GM19035 (cell line): ENCODE measurements around the gene KIF27.
"Not testable (repeated sequence)": the region's sequence is repeated elsewhere in the genome, so short reads cannot be mapped to it uniquely, and the experiment has no call there.

ENCODE experiments used
- ATAC-seq: cut with Tn5 transposase; IDR thresholded peaks from one replicate; pipeline ENCODE4 v1.9.1; 2021; ENCODE audit not compliant: unreplicated experiment

The KIF27 gene, protein sequence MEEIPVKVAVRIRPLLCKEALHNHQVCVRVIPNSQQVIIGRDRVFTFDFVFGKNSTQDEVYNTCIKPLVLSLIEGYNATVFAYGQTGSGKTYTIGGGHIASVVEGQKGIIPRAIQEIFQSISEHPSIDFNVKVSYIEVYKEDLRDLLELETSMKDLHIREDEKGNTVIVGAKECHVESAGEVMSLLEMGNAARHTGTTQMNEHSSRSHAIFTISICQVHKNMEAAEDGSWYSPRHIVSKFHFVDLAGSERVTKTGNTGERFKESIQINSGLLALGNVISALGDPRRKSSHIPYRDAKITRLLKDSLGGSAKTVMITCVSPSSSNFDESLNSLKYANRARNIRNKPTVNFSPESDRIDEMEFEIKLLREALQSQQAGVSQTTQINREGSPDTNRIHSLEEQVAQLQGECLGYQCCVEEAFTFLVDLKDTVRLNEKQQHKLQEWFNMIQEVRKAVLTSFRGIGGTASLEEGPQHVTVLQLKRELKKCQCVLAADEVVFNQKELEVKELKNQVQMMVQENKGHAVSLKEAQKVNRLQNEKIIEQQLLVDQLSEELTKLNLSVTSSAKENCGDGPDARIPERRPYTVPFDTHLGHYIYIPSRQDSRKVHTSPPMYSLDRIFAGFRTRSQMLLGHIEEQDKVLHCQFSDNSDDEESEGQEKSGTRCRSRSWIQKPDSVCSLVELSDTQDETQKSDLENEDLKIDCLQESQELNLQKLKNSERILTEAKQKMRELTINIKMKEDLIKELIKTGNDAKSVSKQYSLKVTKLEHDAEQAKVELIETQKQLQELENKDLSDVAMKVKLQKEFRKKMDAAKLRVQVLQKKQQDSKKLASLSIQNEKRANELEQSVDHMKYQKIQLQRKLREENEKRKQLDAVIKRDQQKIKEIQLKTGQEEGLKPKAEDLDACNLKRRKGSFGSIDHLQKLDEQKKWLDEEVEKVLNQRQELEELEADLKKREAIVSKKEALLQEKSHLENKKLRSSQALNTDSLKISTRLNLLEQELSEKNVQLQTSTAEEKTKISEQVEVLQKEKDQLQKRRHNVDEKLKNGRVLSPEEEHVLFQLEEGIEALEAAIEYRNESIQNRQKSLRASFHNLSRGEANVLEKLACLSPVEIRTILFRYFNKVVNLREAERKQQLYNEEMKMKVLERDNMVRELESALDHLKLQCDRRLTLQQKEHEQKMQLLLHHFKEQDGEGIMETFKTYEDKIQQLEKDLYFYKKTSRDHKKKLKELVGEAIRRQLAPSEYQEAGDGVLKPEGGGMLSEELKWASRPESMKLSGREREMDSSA (N-terminal part only)

DNA sequence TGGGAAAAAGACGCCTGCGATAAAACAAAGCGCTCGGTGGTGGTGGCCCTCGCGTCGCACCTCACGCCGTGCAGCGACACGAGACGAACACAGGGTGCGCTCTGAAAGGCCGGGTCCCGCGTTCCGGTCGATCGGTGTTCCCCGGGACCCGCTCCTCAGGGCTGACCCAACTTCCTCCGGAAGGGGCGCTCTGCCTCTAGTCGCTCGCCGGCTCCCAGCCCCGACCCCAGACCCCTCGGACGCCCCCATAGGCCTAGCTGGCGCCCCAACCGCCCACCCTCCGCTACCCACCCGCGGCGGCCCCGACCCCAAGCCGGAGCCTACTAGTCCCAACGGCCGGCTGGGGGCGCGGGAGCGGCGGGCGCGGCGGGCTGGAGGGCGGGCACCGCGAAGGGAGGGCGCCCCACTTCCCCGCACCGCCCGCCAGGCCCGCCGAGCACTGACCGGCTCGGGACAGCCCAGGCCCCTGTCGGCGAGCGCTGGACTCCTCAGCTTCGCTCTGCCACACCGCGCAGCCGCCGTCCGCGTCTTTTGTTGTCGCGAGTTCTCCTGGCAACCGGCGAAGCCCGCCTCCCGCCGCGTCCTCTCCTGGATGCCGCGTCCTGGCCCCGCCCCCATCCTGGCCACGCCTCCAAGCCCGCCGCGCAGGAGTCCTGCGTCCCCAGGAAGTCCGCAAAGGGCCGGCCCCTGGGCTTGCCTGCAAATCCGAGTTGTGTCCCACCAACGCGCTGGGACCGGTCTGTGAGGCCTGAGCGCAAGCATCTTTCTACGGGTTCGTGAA is at the start of gene KIF27:
Gene KIF27 (minus strand): TSS at position 506 of the 781 bp plus-strand sequence. CDS start 5,841 bp downstream, outside the sequence.
- peak; percentile 91 for ATAC-seq

- no peak for ATAC-seq
Measured at GRCh38 chr9:83969602-83970001, 48.4 kb upstream of the KIF27 start.

GRCh38 chr9:83967073-83967472 is 45.8 kb upstream of the KIF27 start:
- ATAC-seq = no peak

DNA sequence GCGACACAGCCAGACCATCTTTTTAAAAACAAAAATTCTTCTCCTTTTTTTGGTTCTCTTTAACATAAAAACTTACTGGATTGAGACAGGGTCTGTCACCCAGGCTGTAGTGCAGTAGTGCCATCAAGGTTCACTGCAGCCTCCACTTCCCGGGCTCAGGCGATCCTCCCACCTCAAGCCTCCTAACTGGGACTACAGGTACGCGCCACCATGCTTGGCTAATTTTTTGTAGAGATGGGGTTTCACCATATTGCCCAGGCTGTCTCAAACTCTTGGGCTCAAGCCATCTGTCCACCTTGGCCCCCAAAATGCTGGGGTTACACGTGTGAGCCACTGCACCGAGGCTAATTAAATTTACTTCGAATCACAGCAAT is 45.0 kb upstream of the KIF27 start:
- ATAC-seq = no peak

DNA sequence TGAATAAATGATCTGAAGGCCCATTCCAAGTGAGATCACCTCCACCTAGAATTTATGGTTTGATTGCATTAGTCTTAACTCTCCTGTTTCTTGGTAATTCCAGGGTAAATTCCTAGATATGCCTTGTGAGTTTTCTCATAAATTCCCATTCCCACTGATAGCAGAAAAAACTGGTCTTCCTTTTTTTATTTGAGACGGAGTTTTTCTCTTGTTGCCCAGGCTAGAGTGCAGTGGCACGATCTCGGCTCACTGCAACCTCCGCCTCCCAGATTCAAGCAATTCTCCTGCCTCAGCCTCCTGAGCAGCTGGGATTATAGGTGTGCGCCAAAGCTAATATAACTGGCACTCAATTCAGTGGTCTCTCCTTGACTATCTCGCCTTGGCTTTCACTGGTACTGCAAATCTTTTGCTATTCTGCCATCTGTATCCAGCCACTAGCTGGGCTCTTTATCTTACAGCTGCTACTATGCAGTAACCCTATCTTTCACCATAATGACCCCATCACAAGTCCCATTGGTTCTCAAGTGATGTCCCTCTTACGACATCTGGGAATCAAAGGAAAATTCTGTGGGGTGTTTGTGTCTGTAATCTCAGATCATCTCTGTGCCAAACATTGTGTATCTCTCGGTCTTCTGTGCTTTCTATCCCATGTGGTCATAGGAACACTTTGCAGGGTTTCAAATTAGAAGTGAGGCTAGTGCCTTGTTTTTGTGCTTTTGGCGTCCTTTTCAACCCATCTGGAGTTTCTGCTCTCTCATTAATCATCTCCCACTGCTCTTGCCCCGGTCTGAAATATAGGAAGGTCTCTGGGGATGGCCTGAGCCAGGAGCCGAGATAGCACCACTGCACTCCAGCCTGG is 44.3 kb upstream of the KIF27 start:
- no peak for ATAC-seq

DNA sequence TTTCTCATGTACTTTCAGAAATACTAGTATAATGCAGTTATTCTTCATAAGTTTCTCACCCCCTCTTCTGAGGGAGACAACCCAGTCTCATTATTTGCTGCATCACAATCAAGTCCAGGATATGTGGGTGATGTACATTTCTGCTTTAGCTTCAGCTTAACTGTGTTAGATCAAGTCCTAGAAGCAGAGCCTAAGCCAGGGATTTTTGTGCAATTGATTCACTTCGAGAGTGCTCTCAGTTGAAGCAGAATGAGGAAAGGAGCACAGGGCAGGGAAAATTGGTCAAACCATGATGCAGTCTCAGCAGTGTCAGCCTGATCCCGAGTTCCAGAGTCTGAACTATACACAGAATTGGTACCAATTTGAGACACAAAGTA is 43.7 kb upstream of the KIF27 start:
- ATAC-seq = no peak

GRCh38 chr9:83962165-83962564 is 40.9 kb upstream of the KIF27 start:
- ATAC-seq = no peak

- ATAC-seq = no peak
Measured at GRCh38 chr9:83960991-83961390, 39.8 kb upstream of the KIF27 start.

- ATAC-seq = no peak
Measured at GRCh38 chr9:83959061-83959460, 37.8 kb upstream of the KIF27 start.

- no peak for ATAC-seq
Measured at GRCh38 chr9:83957248-83957513, 35.9 kb upstream of the KIF27 start.

DNA sequence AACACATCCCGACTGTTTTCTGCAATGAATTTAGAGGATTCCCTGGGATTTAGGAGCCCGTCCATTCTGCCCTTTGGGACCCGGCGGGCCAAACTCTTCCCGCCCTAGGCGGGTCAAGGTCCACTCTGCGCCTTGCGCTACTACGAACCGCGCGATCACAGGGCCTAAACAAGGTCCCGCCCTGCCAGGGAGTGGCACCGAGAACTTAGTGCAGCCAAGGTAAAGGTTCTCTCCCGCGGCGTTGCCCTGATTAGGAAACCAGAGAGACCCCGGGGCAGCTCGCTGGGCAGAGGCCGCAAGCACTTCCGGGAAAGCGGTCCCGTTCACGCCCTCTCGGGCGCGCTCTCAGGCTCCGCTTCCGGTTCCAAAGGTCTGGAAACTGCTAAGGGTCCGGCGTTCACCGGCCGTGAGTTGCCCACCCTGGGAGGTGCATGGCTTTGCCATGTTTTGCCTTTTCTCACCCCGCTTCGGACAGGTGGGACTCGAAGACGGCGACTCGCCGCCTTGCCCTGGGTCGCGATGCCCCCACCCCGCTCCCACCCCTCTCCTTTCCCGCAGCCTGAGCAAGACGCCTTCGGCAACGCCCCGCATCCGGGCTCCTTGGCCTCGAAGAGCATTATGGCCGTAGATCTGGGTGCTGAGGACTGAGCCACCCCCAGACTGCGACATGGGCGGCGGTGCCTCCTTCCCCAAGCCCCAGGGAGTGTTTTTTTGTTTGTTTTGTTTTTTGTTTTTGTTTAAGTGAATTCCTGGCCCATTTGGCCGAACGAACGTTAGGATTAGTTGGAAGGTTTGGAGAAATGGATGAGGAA is 35.4 kb upstream of the KIF27 start:
- peak; percentile 83 for ATAC-seq

- peak; percentile 63 for ATAC-seq
Measured at GRCh38 chr9:83956086-83956435, 34.8 kb upstream of the KIF27 start.

GRCh38 chr9:83948096-83948495 is 26.9 kb upstream of the KIF27 start:
- ATAC-seq = not testable (repeated sequence)

DNA sequence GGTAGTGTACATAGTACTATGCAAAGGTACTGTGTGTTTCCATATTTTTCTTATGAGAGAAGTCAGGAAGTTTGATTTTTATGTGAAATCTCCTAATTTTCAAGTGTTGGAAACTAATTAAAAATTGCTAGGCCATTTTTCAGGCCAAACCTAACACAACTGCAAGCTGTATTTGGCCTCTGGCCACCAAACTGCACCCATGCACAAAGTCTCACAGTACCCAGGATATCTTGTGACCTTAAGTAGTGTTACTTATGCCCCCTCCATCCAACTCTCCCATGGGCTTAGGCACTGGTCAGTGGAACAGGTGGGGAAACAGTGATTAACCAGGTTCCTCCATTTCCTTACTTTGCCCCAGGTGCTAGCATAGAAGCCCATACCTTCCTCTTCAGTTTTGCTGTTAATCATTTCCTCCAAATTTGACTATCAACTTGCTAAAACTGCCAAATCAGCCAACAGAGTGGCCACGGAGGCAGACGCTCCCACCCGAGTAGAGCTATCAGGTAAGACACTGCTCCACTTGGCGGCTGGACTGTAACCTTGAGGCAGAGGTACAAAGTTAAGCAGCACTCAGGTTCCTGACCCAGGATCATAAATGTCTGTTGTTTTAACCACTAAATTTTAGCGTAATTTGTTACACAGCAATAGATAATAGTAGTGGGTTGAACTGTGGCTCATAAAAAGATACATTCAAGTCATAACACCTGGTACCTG is 19.5 kb upstream of the KIF27 start:
- no peak for ATAC-seq

DNA sequence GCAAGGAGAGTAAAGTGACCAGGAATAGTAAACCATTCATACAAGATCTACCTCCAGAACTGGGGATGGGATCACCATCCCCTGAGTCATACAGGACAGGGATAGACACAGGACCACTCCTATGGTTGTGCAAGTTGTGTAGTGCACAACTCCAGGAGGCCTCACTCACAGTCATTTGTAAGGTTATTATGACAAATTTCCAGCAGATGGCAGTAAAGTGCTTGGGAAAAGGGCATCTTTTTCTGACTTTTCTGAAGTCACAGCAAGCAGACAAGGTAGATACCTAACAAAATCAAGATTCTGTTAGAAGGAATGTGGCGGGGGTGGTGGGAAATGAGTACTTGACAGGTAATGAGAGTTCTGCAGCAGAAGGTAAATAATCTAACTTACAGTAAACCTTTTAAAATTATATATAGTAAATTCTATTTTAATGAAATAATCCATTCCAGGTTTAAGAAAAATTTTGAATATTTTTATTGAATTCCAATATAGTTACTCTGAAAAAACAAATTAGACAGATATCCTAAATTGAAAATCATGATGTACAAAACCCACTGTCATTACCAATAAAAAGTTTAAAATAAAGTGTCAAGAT is 16.7 kb upstream of the KIF27 start:
- no peak for ATAC-seq

- no peak for ATAC-seq
Measured at GRCh38 chr9:83936523-83936922, 15.3 kb upstream of the KIF27 start.

DNA sequence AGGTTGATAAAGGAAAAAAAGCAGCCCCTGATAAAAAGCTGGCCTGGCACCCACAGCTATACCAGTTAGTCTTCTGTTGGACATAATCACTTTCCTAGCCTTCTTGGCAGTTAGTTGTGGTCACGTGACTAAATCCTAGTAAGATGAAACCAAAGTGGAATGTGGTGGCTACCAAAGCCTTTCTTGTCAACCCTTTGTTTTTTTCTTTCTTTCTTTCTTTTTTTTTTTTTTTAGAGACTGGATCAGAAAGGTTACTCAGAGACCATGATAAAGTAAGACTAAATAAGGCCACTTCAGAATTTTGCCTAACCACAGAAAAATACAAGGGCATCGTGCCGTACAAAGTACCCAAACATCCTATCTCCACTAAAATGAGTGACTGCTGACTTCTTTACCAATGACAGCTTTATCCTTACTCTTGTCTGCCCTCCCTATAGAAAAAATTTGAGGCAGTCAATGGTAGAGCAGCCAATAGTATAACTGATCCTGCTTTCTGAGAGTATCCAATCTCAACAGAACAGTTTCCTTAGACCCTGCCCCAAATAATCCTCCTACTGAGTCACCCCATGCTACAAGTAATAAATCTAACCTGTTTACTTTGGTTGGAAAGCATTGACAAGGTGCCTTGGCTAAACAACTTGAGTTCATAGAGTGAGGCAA is 14.2 kb upstream of the KIF27 start:
- ATAC-seq = no peak
